Measurements from ENCODE around the gene CRACDL.

Gene CRACDL

DNA sequence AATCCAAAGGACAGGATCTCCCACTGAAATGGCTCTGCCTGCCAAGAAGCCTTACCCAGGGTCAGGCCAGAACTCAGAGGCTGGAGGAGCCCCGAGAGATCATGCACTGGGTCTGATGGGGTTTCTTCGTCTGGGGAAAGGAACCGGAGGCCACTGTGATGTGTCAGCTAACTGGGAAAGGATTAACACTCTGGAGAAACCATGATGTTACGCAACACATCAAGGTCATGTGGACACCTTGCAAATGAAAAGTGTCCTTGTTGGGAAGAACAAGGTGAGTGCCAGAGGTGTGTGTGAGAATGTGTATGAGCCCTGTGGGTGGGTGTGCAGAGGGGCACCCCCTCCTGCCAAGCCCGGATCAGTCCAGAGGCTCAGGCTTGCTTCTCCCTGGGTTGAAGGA lies 86.9 kb downstream of the CRACDL start:
- DNase-seq (ENCODE audit: low read depth) = no peak

DNA sequence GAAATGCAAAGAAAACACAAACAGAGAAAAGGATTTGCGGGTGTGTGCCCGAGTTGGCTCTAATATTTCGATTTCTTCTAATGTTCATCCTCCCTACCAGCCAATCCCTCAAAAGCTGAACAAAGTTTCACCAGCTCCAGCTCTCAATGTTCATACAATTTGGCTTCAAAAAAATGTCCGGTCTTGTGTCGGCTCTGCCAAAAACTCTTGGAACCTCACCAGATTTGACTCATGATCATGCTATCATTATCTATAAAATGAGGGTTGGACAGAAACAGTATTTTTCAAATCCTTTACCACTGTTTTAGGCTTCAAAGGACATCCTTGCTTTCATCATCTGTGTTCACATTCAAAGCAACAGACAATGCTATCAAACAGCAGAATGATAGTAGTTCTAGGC lies 88.2 kb downstream of the CRACDL start:
- no peak for DNase-seq (ENCODE audit: low read depth)

DNA sequence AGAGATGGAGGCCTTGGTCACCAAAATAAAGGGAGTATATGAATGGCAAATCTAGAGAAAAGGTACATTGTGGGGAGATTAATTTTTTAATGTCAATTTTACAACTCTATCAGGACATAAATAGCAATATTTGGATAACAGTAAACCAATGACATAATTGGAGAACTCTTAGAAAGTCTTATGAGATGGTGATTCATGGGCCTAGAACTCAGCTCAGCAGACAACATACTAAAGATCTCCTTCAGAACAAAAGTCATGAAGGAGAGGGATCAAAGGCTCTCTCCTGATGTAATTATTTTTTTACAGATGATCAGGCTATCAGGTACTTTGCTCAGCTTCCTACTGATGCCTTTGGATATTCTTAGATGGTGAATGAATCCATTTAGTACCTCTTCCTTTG lies 90.0 kb downstream of the CRACDL start:
- DNase-seq (ENCODE audit: low read depth) = no peak

DNA sequence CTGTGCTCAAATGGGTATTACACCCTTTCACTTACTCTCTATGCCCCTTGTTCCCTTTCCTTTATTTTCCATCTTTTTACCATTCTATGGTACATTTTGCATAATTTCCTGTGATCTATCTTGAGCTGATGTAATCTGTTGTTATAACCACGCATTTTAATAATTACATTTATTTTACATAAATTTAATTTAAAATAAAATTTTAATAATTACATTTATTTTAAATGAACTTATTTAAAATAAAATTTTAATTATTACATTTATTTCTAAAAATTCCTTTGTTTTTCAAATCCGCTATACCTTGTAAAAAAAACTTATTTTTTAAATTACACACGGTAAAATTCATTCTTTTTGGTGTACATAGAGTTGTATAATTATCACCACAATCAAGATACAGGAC lies 93.9 kb downstream of the CRACDL start:
- DNase-seq (ENCODE audit: low read depth) = no peak

DNA sequence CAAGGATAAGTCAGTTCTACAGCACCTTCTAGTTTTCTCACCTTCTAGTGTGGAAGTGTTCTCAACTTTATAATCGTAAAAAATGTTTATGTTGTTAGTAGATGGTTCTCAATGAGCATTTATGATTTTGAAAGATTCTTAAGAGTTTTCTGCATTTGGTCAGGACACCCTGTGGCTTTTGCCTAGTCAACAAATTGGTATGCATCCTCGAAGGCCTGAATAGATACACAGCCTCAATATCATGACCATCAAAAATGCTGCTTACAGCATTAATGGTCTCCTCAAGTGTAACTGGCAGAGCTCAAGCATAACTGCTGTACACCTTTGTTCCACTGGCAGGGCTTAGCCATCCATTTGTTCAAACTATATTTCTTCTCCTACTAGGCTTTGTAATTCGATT lies 96.7 kb downstream of the CRACDL start:
- no peak for DNase-seq (ENCODE audit: low read depth)

DNA sequence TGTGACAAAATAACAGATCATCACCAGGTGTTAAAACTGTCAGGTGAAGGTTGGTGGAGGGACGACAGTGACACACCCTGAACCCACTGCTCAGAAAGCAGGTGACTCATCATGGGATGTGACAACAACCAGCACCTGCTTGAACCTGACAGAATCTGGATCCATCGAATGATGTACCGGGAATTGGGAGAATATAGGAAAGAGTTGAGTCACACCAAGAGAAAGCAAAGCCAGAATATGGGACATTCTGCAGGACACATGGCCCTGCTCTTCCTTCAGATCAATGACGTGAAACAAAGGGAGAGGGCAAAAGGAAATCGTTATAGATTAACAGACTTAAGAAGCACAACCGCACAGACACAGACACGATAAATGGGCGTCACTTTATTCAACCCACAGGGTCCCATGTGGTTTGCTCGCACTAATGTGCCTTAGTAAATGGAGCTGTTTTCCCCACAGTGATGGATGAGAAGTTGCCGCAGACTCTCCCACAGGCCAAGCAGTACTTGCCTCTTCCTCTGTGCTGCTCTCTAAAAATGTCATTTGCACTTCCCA lies 100.1 kb downstream of the CRACDL start:
- DNase-seq (ENCODE audit: low read depth) = no peak

DNA sequence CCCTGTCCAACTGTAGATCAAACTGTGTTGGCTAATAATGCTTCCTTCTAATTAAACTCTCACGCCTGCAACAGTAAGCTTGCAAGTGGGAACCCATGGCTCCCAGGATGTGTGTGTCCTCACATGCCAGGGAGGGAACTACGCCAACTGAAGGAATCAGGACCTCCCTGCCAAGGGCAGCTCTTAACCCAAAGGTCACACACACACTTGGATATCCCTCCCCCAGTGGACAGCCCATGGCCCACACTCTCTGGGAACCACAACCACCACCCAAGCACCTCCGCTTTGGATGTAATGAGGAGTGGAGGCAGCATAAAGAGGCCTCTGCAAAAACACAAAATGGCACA lies 102.1 kb downstream of the CRACDL start:
- DNase-seq (ENCODE audit: low read depth) = no peak

DNA sequence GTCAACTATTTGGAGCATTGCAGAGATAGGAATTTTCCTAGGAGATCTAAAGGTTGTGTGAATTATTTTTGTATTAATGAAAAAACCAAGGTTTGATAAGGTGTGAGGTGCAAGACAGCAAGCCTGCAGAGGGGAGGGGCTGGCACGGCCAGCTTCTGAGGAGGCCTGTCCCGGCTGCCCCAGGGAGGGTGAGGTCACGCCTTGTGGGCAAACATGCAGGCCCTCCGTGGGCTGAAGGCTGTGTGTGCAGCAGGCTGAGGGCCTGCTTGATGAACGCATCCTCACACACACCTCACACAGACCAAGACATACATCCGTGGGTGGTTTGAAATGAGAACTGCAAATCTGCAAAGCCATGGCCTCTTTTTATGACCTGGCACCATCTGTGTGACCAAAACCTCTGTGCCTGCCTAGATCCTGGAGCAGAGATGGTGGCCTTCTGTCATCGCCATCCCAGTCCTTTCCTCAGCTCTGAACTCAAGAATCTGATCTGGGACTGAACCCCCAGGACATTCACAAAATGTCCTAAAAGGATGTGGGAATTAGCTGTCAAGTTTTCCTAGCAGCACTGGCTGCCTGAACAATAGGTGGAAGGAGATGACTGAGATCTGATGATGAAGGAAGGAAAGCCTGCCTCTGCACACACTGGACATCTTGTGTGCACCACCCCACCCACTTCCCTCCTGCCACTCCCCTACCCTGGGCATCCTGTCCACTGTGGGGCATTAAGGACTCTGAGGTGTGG lies 102.7 kb downstream of the CRACDL start:
- DNase-seq (ENCODE audit: low read depth) = no peak

DNA sequence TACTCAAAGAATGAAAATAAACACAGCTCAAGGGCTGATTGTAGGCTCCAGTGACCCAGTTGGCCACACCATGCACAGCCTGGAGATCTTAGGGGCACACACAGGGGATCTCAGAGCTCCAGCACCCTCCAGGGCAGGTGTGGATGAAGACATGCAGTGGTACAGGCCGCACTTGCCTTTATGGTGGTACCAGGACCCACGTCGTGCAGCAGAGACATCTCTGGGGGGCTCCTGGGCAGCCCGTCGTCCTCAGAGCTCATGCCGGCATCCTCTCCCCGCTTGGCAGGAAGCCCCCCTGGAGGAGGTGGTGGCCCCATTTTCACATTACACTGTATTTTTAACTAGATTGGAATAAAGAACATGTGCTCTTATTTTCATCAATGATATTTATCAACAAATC lies 103.9 kb downstream of the CRACDL start:
- no peak for DNase-seq (ENCODE audit: low read depth)

DNA sequence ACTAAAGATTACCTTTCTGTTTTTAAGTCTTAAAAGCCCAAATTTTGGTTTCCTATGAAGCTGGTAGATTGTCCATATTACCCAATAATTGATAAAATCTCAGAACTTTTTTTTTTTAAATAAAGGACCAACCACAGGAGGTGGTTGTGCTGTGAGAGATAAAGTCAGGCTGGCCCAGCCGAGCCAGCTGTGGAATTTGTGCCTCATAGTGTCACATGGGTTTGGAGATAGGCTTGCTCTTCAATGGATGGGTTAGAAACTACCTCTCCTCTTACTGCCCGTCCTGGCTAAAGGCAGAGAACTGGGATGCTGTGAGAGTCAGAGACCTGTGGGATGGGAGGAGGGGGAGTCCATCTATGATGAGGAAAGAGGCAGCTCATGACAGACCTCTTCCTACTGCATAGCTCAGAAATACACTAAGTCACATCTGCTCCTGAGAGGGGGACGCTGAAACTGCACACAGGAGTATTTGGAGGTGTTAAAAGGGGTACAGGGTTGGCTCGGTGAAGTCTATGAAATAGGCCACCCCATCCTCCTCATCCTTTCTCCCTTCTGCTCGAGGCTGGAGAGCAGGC lies 105.4 kb downstream of the CRACDL start:
- no peak for DNase-seq (ENCODE audit: low read depth)

DNA sequence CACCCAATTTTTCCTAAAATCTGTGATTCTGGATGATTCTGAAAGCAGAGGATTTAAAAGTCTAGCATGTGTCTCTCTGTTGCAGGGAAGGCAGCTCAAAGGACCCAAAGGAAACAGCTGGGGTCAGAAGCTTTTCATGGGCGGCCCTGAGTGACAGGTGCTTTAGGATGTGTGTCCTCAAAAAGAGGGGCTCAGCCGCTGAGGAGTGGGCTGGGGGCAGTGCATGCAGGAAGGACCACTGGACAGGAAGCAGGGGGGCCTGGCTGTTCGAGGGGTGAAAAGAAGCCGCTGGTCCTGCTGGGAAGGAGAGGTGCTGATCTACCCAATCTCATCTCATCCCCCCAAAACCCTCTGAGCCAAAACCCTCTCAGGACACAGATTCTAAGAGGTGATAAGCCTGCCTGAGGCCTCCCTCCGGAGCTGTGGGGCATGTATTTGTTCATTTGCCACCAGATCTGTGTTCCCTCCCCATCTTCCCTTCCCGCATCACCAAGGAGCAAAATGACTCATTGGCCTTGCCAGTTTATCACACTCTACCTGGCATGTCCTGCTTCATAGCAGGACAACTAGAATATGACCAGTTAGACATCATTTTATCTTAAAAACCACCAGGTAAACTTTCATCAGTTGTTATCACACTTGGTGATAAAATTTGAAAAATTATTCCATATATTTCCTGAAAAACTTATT lies 106.3 kb downstream of the CRACDL start:
- DNase-seq (ENCODE audit: low read depth) = no peak

DNA sequence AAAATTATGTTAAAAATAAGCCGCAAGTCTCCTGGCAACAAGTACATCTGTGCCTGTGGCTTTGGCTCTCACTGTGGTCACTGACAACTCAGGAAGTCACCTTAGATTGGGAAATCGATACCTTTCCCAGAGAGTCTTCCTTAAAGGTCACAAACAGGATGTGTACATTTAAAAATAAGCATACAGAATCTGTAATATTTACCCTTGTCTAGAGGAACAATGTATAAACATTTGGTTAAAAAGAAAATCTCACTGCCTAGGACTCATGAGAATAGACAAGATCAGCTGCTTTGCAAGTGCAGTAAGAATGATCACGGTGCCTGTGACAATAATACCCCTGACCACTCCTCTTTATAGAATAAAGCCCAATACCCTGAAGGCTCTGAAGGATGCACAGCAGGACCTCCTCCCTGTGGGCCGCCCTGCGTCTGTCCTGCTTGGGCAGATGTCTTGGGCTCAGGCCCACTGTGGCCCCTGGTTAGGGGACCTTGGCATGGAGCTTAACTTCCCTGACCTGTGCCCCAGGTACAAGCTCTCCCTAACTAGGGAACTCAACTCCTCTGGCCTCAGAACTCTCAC lies 107.1 kb downstream of the CRACDL start:
- DNase-seq (ENCODE audit: low read depth) = no peak

DNA sequence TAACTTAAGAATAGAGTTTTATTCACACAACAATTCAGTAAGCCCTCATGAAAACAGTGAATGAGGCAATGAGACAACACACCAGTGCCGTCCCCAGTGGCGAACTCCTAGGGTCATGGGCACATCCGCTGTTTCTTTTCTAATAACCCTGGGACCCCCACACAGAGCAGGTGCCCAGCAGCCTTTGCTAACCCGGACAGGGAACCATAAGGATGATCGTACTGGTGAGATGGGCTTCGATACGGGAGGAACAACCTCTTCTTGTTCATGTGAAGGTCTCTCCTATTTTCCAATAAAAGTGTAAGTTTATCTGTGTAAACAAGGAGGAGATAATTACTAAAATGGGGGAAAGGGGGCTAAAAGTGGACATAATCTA lies 107.7 kb downstream of the CRACDL start:
- DNase-seq (ENCODE audit: low read depth) = no peak

DNA sequence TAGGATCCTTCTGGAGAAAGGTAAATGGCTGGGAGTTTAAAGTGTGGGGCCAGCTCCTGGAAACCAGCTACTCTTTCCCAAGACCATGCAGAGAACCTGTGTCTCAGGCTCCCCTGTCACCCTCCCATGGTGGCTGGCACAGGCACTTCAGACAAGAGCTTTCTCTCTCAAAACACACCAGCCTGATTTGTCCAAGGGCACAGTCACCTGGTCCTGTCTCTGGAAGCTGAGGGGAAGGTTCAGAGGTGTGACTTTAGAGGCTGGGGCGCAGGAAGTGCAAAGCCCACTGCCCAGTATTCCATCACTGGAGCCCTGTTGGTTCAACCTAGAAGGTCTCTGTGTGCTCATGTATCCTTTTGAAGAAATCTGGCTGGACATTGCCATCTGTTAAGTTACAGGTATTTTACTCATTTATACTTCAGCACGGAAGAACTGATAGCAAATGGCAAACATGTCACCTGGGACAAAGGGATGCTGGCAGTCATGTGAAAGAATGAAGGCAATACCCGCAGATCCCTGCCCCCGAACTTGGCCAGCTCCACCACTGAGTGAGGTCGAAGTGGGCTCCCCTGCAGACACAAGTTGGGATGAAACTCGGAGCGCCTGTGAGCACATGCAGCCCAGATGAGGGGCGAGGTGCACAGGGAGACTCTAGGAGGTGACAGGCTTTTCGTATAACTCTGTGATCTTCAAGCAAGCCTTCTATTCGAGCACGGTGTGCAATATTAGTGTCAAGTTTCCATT lies 108.2 kb downstream of the CRACDL start:
- no peak for DNase-seq (ENCODE audit: low read depth)

DNA sequence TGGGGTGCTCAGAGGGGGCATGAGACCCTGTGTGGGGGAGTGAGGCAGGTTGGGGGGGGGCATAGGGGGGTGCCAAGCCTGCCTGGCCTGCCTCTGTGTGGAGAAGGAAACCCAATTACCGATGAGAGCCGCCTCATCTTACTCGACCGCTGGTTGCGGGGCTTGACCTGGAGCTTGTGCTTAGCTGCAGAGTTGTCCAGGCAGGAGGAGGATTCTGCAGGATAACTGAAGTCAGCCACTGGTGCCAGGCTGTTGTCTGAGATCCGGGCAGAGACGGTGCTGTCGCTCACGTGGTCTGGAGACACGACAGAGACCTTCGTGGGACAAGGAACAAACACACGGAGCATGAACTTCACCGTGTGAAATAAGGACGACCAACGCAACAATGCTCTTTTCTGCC lies 109.2 kb downstream of the CRACDL start:
- no peak for DNase-seq (ENCODE audit: low read depth)

DNA sequence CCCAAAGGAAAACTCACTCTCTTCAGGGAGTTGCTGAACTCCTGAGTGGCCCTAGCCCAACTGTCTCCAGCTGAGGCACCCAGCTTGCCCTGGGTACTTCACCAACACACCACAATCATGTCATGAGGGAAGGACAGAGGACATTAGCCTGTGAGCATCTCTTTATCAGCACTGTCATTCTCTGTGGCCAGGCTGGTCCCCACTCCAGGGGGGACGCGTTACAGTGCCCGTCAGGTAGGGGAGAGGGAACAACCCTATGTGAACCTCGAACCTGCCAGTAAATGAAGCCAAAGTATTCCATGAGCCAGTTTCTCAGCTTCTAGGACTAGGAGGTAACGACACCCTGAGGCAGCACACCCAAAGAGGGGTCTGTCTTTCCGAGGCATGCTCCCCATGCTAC lies 110.2 kb downstream of the CRACDL start:
- no peak for DNase-seq (ENCODE audit: low read depth)

DNA sequence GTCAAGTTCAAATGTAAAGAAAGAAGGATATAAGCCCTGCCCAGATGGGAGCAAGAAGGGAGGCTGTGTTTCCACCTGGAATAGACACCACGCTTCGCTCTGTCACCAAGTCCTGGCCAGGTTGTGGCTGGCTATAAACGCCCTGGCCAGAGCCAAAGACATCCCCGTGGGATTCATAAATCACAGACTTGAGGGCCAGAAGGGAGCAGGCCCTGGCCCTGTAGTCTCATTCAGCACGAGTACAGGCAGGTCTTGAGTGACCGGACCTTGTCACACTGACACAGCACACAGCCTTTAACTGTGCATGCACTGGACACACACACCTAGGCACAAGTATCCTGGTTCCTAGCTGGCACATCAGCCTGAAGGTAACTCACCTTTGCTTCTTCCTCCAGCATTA lies 110.6 kb downstream of the CRACDL start:
- no peak for DNase-seq (ENCODE audit: low read depth)

DNA sequence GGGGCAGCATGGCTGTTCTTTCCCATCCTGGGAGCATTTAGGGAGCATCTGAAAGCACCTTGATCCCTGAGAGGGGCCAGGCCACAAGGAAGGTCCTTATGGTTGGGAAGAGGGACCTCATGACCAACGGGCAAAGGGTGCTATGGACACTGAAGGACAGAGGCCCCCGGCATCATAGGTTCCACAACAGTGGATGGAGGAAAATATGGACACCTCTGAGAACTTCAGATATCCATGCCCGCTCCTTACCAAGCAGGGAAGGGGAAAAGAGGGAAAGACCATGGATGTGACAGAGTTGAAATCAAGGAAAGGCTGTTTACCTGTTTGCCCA lies 111.0 kb downstream of the CRACDL start:
- DNase-seq (ENCODE audit: low read depth) = no peak

DNA sequence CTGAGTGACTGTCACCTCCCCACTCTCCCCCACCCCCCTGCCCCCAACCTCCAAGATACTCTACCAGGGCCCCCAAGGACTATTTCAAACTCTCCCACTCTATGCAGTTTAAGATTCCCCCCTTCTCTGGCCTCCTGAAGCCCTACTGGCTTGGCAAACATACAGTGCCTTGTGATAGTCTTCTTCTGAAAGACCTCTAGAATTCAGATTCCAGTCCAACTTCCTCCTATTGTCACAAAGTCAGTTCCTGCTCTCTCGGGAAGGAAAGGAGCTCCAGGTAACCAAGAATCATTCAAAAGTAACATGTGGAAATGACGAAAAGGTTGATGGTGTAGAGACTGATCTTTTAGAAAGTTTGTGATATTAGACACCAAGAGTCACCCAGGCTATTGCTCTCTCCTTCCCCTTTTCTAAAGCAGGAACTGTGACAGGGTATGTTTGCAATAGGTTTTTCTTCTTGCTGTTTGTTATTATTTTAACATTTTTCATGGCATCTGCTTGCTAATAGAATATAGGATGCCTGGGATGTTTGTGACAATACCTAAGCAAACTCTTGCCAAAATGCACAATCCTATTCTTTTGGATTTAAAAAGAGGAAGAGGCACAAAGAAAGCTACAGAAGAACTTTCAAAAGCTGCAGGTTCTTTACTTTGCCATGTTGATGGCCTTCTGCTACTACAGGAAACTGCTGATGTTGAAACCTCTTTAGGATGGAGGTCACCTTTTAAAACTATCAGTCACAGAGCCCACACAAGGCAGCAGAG lies 111.6 kb downstream of the CRACDL start:
- DNase-seq (ENCODE audit: low read depth) = no peak

DNA sequence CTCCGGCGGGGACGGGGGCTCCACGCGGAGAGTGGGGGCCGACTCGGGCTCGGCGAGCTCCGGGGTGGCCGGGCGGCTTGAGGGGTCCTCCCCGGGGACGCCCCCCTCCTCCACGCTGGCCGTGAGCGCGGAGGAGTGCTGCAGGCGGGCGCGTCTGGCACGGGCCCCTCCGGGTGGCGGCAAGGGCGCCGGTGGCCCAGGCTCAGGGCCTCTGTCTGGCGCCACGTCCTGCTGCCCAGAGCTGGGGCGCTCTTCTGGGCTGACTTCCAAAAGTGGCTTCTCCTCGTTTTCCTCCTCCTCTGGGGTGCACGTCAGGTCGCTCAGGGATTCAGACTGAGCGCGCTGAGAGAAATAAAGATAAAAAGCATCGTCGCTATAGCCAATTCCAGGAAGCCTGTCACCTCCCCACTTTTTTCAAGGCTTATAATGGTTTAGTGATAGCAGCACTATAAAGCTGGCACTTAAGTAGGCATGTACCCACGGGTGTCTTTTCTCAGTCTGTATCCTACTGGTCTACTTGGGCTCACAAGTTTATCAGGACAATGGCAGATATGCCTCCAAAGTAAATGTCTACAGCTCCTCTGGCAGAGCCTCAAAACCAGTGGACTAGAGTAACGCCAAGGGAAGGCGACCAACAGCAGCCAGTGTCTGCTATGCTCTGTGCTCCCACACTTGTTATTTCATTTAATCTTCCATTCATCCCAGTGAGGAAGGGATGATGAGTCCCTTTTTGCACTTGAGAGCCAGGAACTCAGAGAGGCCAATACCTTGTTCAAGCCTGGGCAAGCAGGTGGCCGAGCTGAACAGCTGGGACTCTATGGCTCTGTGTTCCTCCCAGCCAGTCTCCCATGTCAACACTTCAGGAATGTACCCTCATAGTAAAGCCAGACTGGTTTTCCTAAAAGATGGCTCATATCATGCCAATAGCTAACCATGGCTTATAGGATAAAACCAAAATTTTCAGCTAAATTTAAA lies 112.5 kb downstream of the CRACDL start:
- no peak for DNase-seq (ENCODE audit: low read depth)

Data from CMK (cell line).